A204.1 (cell line): ENCODE results near the gene ADCY3.
"Not testable (repeated sequence)": the region's sequence is repeated elsewhere in the genome, so short reads cannot be mapped to it uniquely, and the experiment has no call there.

Experiments
- FAIRE-seq: peaks from 2 replicates; lab custom pipeline; 2012; peaks lifted over from hg19 to GRCh38; lab: Jason Lieb, UNC

Gene ADCY3

DNA sequence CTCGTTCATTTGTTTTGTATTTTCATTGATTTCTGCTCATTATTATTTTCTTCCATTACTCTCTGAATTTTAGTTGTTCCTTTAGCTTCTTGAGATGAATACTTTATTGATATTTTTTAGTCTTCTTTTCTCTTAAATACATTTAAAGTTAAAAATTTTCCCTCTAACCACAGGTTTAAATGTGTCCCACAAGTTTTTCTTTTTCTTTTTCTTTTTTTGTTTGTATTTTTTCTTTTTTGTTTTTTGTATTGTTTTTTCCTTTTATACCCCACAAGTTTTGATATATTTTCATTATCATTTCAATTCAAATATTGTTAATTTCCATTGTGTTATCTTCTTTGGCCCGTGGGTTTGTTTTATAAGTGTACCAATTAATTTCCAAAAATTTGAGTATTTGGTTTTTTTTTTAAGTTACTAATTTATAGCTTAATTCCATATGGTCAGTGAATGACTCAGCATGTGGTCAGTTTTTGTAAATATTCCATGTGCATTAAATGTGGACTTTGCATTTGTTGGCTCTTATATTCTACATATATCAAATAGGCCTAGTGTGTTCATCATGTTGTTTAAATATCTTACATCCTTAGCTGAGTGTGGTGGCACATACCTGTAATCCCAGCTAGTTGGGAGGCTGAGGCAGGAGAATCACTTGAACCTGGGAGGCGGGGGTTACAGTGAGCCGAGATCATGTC is 110.6 kb downstream of the ADCY3 start:
- peak; percentile 58 for FAIRE-seq

DNA sequence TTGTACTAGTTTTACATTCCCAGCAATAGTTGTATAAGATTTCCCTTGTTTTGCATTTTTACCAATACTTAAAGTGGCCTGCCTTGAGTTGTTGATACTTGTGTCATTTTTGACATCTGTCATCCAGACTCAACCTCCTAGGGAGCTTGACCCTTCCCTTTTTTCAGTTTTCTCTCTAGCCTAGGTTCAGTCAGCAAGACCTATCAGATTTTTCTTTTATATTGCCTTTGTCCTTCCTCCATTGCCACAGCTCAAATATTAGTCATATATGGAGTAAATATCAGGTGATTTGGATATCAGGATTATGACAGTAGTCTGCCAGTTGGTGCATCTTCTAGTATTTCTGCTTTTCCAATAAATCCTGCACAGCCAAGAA is 113.4 kb downstream of the ADCY3 start:
- no peak for FAIRE-seq

DNA sequence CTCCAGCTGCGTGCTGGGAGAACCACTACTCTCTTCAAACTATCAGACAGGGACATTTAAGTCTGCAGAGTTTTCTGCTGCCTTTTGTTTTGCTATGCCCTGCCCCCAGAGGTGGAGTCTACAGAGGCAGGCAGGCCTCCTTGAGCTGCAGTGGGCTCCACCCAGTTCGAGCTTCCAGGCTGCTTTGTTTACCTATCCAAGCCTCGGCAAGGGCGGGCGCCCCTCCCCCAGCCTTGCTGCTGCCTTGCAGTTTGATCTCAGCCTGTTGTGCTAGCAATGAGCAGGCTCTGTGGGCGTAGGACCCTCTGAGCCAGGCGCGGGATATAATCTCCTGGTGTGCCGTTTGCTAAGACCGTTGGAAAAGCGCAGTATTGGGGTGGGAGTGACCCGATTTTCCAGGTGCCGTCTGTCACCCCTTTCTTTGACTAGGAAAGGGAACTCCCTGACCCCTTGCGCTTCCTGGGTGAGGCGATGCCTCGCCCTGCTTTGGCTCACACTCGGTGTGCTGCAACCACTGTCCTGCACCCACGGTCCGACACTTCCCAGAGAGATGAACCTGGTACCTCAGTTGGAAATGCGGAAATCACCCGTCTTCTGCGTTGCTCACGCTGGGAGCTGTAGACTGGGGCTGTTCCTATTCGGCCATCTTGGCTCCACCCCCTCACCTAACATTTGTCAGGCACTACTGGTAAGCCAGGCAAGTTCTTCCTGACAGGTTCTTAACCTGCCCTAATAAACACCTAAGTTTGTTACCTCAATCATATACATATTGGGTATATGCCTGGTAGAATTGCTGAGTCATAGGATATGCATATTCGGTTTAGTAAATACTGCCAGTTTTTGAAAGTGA is 114.0 kb downstream of the ADCY3 start:
- FAIRE-seq, result not testable (repeated sequence)

DNA sequence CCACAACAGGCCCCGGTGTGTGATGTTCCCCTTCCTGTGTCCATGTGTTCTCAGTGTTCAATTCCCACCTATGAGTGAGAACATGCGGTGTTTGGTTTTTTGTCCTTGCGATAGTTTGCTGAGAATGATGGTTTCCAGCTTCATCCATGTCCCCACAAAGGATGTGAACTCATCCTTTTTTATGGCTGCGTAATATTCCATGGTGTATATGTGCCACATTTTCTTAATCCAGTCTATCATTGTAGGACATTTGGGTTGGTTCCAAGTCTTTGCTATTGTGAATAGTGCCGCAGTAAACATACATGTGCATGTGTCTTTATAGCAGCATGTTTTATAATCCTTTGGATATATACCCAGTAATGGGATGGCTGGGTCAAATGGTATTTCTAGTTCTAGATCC is 119.5 kb downstream of the ADCY3 start:
- not testable (repeated sequence) for FAIRE-seq

DNA sequence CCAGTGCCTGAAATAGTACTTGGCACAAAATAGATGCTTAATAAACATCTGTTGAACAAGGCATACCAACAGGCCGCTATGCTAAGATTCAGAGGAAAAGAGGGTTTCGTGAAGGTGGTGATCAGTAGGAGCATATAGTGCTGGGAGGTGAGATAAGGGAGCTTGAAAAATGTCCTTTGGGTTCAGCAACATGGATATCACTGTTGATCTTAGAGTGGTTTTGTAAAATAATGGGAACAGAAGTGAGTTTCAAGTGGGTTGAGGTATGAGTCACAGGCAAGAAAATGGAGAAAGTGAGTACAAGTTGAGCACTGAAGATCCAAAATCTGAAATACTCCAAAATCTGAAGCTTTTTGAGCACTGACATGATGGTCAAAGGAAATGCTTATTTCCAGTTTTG is 122.4 kb downstream of the ADCY3 start:
- no peak for FAIRE-seq

DNA sequence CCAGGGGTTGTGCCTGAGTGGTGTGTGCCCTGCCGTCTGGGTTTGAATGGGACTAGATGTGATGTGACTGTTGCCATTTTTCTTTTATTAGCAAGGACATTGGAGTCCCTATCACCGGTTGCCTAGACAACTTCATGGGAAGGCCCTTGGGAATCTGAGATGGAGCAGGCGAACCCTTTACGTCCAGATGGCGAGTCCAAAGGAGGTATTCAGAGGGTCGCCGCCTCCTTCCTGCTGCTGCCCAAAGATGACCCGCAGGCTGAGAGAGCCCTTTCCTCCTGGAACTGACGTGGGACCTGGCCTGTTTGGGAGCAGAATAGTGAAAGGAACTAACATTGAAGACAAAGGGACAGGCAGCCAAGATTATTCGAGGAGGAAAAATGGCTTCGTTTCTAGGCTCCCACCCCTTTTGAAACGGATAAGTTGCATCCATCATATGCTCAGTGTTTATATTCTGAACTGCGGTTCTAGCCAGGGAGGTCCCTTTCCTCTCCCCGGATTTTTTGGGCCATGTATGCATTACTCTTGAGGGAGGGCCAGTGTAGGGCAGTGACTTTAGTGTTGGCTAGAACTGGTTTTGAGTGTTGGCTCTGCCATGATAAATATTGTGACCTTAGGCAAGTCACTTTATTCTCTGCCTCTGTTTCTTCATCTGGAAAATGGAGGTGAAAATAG is 126.1 kb downstream of the ADCY3 start:
- no peak for FAIRE-seq

DNA sequence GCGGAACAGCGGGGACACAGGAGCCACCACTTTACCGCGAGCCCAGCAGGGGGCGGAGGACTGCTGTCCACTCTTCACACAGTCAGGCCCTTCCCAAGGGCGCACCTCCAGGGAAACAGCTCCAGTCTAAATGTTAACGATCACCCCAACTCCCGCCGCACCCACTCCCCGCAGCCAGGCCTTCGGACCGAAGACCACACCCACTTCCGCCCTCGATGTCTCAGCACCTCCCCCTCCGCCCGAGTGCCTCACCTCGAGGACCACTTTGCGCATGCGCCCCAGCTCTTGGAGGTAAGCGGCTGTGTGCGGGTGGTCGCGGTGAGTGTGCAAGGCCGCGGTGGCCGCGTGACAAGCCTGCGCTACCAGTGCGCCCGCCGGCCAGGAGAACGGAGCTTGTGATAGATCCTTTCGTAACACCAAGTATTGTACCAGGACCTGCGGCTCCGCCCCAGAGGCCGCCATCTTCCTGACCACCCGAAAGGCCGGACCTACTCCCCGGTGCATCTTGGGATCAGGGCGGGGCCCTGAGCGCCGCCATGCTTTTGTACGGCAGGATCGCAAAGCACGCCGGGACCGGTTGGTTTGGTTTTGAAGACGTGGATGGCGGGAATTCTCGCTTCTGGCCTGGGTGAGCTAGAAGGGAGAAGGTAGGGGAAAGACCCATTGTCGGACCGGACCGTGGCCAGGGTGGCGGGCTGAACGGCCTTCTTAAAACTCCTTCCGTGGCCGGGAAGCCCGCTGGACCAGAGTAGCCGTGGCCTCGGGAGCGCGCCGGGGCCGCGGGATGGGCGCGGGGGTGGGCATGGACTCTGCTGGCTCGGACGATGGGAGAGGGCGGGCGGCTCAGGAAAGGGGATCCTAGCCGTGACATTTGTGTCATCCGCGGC is 126.9 kb downstream of the ADCY3 start, which contains the start of the genes CENPO and PTRHD1:
CENPO (plus strand) TSS at position 552 of the 887 bp plus-strand sequence. CDS start 495 bp downstream, outside the sequence.
PTRHD1 (minus strand) TSS at position 518 of the 887 bp plus-strand sequence; CDS start at position 504, 14 bp downstream.
- FAIRE-seq, result peak; percentile 3

DNA sequence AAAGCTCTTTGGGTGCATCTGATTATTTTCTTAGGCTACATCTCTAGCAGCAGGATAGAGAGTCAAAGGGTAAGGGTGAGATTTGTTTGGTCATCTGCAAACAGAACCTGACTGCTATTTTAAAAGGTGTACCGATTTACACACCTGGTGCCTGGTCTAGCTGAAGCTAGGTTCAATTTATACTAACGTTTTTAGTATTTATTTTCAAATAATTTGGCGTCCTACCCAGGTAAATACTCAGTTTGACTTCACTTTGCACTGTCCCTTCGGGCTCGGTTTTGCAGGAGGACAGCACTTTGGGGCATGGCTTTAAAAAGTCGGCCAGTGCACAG is 127.5 kb downstream of the ADCY3 start:
- no peak for FAIRE-seq

DNA sequence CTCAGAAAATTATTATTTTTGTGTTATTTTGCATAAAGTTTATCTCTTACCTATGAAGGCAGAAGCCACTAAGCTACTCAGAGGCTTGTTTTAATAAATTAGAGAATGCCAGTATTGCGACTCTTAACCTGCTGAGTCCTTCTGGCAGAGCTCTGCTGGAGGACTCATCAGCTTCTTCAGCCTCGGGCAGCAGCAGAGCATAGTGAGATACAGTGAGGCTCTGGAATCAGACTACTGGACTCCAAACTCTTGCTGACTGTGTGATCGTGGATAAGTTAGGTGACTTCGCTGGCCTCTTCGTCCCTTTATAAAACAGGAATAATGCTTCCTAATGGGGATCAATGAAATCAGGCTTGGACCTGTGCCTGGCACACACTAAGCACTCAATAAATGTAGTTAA is 128.6 kb downstream of the ADCY3 start:
- no peak for FAIRE-seq

DNA sequence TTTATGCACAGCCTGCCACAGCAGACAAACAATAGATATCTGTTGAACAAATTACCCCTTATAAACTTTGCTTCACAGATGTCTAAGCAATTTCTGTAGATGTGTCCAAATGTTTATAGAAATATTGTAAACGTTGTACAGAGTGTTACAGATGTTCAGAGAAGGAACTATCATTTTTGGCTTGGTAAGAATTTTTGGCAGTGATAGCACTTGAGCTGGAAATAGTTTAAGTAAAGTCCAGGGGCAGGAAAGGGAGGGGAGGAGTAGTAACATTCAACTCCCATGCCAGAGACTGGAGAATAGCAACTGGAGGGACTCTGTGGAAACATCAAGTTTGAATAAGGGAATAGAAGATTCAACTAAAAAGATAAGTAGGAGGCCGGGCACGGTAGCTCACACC is 131.2 kb downstream of the ADCY3 start:
- no peak for FAIRE-seq

DNA sequence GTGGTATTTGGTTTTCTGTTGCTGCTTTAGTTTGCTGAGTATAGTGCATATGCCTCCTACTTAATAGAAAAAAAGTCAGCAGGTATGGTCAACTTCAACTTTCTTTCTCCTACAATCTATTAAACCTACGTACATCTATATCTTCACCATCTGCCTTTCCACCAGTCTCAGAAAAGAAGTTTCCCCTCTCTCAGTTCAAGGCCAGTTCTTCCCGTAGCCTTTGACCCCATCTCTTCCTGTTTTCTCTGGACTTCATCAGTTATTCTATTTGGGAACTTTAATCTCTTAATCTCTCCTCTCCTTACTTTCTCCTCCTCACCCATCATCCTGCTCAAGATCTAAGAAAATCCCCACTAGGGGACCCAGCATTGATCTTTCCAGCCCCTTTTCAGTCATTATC is 132.5 kb downstream of the ADCY3 start:
- FAIRE-seq, result no peak

DNA sequence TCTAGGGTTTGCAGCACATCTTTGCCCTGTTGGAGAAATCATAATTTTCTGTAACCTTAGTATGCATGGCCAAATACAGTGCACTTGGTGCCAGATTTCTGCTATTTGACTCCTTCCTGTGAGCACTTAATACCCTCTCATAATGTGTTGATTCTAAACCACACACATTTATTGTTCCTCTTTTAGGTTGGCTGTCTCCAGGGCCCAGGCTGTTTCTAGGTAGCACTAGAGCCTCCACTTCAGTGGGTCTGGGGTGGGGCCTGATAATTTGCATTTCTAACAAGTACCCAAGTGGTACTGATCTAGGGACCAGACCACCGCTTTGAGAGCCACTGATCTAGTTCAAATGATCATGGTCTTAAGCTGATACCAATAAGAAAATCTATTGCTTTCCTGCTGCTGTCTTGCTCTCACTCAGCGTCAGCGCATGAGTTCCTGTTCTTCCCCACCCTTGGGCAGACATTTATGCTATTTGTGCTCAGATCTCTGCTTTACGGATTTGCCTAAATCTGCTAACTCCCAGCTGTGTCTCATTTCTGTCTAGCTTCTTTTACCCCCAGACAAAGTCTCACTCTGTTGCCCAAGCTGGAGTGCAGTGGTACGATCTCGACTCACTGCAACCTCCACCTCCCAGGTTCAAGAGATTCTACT is 134.2 kb downstream of the ADCY3 start:
- FAIRE-seq, result no peak

DNA sequence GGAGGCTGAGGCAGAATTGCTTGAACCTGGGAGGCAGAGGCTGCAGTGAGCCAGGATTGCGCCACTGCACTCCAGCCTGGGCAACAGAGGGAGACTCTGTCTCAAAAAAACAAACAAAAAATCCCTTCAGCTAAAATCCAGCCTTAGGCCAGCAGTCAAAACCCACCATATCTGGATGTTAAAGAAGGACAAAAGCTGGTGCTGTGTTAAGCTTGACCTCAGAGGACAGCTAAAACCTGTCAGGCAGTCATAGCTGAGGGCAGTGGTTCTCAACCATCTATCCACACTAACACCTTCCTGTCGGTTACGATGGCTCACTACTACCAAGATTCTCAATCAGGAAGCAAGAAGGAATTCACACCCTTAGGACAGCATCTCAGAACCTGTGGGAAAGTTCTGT is 136.4 kb downstream of the ADCY3 start:
- FAIRE-seq, result no peak

DNA sequence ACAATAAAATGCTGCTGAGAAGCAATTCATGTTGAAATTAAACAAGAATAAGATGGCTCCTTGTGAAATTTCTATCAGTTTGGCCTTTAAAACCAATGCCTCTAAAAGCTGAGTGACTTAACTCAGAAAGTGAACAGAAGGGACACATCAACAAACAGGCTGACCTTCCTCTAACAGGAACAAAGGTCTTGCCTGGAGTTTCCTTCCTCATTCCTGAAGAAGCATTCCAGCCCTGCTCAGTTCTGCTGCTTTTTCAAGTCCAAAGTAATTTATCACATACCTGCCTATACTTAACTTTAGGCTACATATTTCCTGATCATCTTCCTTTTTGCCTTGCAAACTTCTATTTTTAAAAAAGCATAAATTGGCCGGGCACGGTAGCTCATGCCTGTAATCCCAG is 140.9 kb downstream of the ADCY3 start:
- no peak for FAIRE-seq

DNA sequence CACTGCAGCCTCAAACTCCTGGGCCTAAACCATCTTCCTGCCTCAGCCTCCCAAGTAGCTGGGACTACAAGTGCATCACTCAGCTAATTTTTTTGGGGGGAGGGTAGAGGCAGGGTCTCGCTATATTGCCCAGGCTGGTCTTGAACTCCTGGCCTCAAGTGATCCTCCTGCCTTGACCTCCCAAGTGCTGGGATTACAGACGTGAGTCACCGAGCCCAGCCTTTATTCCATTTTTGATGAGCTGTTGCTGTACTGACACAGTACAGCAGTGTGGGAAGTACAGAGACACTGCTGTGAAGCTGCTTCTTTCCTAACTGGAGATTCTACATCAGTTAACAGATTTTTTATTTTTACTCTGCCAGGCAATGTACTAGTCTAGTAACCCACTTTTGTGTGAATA is 145.7 kb downstream of the ADCY3 start:
- FAIRE-seq, result no peak

DNA sequence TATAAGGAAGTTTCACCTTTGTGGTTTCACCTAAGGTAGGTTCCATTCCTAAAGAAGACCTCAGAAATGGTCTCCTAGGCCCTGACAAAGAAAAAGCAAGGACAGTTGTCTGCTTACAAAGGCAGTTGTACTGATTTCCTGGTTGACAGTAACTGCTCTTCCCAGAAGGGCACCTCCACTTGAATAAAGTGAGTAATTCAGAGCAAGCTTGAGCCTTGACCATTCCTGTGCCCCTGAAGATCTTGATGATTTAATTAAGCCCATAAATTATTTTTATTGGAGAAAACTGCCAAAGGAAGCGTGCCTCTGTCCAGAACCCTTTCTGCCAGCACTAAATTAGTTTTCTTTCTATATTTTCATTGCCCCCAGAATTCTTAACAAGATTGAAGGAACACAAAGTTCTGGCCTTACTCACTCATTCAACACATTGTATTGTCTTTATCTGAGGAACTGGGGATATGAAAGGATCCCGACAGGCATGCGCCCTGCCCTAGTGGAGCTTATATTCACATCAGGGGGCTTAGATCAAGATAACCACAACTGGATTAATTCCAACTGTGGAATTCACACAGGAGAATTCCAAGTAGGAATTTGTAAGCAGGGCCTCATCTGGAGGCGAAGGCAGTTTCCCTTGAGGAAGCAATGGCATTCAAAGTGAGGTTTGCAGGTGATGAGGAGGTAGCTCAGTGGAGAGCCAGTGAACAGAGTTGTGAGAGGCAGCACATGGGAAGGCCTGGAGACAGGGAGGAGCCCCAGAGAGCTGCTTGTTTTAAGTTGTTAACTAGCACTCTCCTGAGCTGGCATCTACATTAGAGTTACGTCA is 148.1 kb downstream of the ADCY3 start:
- FAIRE-seq, result no peak

DNA sequence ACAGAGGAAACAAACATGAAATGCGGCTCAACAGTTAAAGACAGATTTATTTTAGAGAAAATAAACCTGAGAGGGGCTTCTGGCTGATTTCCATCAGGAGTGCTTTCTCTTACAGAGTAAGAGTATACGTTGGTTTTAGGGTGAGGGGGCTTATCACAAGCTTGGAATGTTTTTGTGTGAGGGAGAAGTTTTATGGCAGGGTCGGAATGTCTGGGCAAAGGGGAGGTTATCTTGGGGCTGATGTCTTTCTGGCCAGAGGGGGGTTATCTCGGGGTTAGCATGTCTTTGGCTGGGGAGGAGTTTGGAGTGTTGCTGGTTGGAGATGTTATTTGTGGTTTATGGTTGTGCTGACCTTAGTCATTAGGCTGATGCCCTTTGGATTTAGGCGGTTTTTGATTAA is 149.0 kb downstream of the ADCY3 start:
- no peak for FAIRE-seq
